Measurements from ENCODE around the gene GUK1.

DNA sequence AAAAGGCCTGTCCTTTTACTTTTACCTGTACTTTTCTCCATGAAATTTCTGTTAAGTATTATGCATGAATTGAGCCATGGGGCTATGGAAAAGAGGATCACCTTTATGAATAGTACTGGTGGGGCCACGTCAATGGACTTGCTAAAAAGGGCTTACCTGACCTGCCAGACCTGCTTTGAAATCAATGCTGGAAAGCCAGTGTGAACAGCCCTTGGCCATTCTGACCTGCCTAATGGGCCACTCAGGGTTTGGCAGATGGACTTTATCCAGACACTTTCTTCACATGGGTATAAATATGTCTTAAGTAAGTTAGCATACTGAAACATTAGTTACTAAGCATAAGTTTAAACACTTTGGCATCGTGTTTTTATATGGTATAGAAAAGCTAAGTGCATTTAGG lies 8.3 kb upstream of the GUK1 start:
- no peak for TF ChIP-seq POLR2A (IDR thresholded peaks at IDR 0.05; ENCODE audit: extremely low read depth, insufficient read length)
- TF ChIP-seq, protein P1, sequence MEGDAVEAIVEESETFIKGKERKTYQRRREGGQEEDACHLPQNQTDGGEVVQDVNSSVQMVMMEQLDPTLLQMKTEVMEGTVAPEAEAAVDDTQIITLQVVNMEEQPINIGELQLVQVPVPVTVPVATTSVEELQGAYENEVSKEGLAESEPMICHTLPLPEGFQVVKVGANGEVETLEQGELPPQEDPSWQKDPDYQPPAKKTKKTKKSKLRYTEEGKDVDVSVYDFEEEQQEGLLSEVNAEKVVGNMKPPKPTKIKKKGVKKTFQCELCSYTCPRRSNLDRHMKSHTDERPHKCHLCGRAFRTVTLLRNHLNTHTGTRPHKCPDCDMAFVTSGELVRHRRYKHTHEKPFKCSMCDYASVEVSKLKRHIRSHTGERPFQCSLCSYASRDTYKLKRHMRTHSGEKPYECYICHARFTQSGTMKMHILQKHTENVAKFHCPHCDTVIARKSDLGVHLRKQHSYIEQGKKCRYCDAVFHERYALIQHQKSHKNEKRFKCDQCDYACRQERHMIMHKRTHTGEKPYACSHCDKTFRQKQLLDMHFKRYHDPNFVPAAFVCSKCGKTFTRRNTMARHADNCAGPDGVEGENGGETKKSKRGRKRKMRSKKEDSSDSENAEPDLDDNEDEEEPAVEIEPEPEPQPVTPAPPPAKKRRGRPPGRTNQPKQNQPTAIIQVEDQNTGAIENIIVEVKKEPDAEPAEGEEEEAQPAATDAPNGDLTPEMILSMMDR (IDR thresholded peaks at IDR 0.05; ENCODE audit: low read depth, low read length), result no peak
